Raji (cell line): ENCODE measurements around the gene TOB2.
A peak's percentile ranks its signal among the peaks of the same experiment; 100 is the strongest.

ENCODE experiments used
- POLR2A ChIP-seq: IDR thresholded peaks from 2 replicates; pipeline ENCODE4 v1.6.1; 2011; ENCODE audit warnings: low read depth, low read length, control low read depth; ENCODE audit not compliant: insufficient read depth

The TOB2 gene

GRCh38 chr22:41478473-41478872 is 31.9 kb upstream of the TOB2 start:
- TF ChIP-seq POLR2A = no peak

GRCh38 chr22:41474872-41475451 is 28.4 kb upstream of the TOB2 start:
- no peak for TF ChIP-seq POLR2A

- TF ChIP-seq POLR2A = no peak
Measured at GRCh38 chr22:41471568-41471967, 25.0 kb upstream of the TOB2 start.

GRCh38 chr22:41470886-41471285 is 24.3 kb upstream of the TOB2 start:
- TF ChIP-seq POLR2A = no peak

GRCh38 chr22:41469218-41469851 is 22.7 kb upstream of the TOB2 start:
- TF ChIP-seq POLR2A = no peak

- TF ChIP-seq POLR2A = peak; percentile 81
Measured at GRCh38 chr22:41468381-41469217, 22.0 kb upstream of the TOB2 start, which contains the start of the genes ACO2 and PHF5A. Gene ACO2, plus strand, starts transcription at chr22:41469117. Its CDS starts 30 bp downstream, at chr22:41469147. Gene PHF5A, minus strand, starts transcription at chr22:41468692. Its CDS starts 39 bp downstream, at chr22:41468653.

GRCh38 chr22:41461901-41462300 is 15.3 kb upstream of the TOB2 start:
- TF ChIP-seq POLR2A = no peak

- no peak for TF ChIP-seq POLR2A
Measured at GRCh38 chr22:41459431-41459830, 12.8 kb upstream of the TOB2 start.

- TF ChIP-seq POLR2A = no peak
Measured at GRCh38 chr22:41458161-41458728, 11.6 kb upstream of the TOB2 start.

- TF ChIP-seq POLR2A = peak; percentile 77
Measured at GRCh38 chr22:41448189-41448808, 1.7 kb upstream of the TOB2 start.

- TF ChIP-seq POLR2A = peak; percentile 69
Measured at GRCh38 chr22:41447435-41448188, 1.0 kb upstream of the TOB2 start.

- TF ChIP-seq POLR2A = no peak
Measured at GRCh38 chr22:41446057-41446501, 522 bp downstream of the TOB2 start.

GRCh38 chr22:41445129-41446056 is 1.2 kb downstream of the TOB2 start:
- peak; percentile 40; the same call in 1 of the 2 replicates for TF ChIP-seq POLR2A
